ENCODE data around the gene GRM7. TPM values are rescaled to one million over a fixed set of nuclear protein-coding genes. Genes with fewer than 3 reads are reported as not detected.

GRM7 gene
- total and polyA plus RNA-seq, 2 experiments from 2014 or later = 0.62 to 1.7 TPM

GRCh38 chr3:7637694-7638093 is 776.8 kb downstream of the GRM7 start:
- Histone ChIP-seq H3K4me3 (no peak overlapping the region), H3K36me3 (no peaks in the 10 kb centered on the region), H3K4me1 (ENCODE audit: low read depth) (no peaks in the 10 kb centered on the region), H3K27me3 (no peaks in the 10 kb centered on the region), H3K27ac (no peak overlapping the region), H3K9me3 (ENCODE audit: low read depth) (no peaks in the 10 kb centered on the region)
- TF ChIP-seq, protein P1, sequence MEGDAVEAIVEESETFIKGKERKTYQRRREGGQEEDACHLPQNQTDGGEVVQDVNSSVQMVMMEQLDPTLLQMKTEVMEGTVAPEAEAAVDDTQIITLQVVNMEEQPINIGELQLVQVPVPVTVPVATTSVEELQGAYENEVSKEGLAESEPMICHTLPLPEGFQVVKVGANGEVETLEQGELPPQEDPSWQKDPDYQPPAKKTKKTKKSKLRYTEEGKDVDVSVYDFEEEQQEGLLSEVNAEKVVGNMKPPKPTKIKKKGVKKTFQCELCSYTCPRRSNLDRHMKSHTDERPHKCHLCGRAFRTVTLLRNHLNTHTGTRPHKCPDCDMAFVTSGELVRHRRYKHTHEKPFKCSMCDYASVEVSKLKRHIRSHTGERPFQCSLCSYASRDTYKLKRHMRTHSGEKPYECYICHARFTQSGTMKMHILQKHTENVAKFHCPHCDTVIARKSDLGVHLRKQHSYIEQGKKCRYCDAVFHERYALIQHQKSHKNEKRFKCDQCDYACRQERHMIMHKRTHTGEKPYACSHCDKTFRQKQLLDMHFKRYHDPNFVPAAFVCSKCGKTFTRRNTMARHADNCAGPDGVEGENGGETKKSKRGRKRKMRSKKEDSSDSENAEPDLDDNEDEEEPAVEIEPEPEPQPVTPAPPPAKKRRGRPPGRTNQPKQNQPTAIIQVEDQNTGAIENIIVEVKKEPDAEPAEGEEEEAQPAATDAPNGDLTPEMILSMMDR (IDR thresholded peaks at IDR 0.05; ENCODE audit: low read depth, low read length) = no peak
- DNase-seq (ENCODE audit: low read depth in 1 of 2, low spot score in 1 of 2) = no peak

DNA sequence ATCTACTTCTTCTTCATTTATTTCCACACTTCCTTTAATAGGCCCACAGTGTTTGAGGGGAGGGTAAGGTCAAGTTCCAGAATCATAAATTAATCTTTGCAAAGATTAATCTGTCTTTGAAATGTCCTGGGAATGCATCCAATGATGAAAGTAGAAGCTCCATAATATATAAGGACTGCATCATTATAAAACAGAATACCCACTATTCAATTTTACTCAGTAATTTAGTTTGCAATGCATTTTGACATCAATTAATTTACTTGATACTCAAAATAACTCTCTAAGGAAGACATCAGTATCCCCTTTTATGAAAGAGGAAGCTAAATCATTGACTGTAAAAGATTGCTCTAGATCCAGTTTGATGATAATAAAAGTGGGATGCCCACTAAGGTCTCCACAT is 777.2 kb downstream of the GRM7 start:
- H3K4me3 ChIP-seq = no peak overlapping the region
- H3K27ac ChIP-seq = no peak overlapping the region
- TF ChIP-seq, protein P1 (IDR thresholded peaks at IDR 0.05; ENCODE audit: low read depth, low read length) = no peak
- no peak for DNase-seq (ENCODE audit: low read depth in 1 of 2, low spot score in 1 of 2)
- no peaks in the 10 kb centered on the region for H3K36me3 ChIP-seq
- no peaks in the 10 kb centered on the region for H3K9me3 ChIP-seq (ENCODE audit: low read depth)
- H3K27me3 ChIP-seq = no peaks in the 10 kb centered on the region
- H3K4me1 ChIP-seq (ENCODE audit: low read depth) = no peaks in the 10 kb centered on the region

- no peak overlapping the region for H3K27ac ChIP-seq
- DNase-seq (ENCODE audit: low read depth in 1 of 2, low spot score in 1 of 2) = no peak
- TF ChIP-seq, protein P1 (IDR thresholded peaks at IDR 0.05; ENCODE audit: low read depth, low read length) = no peak
These were observed 779.9 kb downstream of the GRM7 start for GRCh38 chr3:7640787-7641186.

GRCh38 chr3:7646851-7647250 is 785.9 kb downstream of the GRM7 start:
- DNase-seq (ENCODE audit: low read depth in 1 of 2, low spot score in 1 of 2) = no peak
- no peaks in the 10 kb centered on the region for H3K9me3 ChIP-seq (ENCODE audit: low read depth)

More at GRCh38 chr3:7640787-7641186, 779.9 kb downstream of the GRM7 start:
- Histone ChIP-seq H3K4me1 (ENCODE audit: low read depth) (no peaks in the 10 kb centered on the region), H3K4me3 (no peak overlapping the region), H3K9me3 (ENCODE audit: low read depth) (no peaks in the 10 kb centered on the region), H3K27me3 (no peaks in the 10 kb centered on the region), H3K36me3 (no peaks in the 10 kb centered on the region)

DNA sequence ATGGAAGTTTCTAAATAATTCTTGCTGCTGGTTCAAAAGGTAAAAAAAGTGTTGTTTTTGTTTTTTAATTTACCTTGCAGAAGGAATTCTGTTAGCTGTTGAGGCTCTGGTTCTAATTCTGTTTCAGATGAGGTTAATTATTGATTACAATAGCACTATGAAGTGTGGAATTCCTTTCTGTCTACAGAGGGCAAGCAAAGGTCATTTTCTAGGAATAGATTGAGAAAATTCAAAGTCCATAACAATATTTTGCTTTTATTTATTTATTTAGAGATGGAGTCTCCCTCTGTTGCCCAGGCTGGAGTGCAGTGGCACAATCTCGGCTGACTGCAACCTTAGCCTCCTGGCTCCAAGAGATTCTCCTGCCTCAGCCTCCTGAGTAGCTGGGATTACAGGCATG is 789.6 kb downstream of the GRM7 start:
- DNase-seq (ENCODE audit: low read depth in 1 of 2, low spot score in 1 of 2) = no peak
- no peaks in the 10 kb centered on the region for H3K27me3 ChIP-seq
- H3K36me3 ChIP-seq = no peaks in the 10 kb centered on the region
- no peak overlapping the region for H3K4me3 ChIP-seq
- H3K27ac ChIP-seq = no peak overlapping the region
- TF ChIP-seq, protein P1 (IDR thresholded peaks at IDR 0.05; ENCODE audit: low read depth, low read length) = no peak
- H3K9me3 ChIP-seq (ENCODE audit: low read depth) = no peaks in the 10 kb centered on the region
- H3K4me1 ChIP-seq (ENCODE audit: low read depth) = no peaks in the 10 kb centered on the region

More at GRCh38 chr3:7646851-7647250, 785.9 kb downstream of the GRM7 start:
- H3K27me3 ChIP-seq = no peaks in the 10 kb centered on the region
- TF ChIP-seq, protein P1 (IDR thresholded peaks at IDR 0.05; ENCODE audit: low read depth, low read length) = no peak
- H3K4me1 ChIP-seq (ENCODE audit: low read depth) = no peaks in the 10 kb centered on the region
- H3K4me3 ChIP-seq = no peak overlapping the region
- H3K27ac ChIP-seq = no peak overlapping the region
- H3K36me3 ChIP-seq = no peaks in the 10 kb centered on the region

GRCh38 chr3:7651274-7651673 is 790.4 kb downstream of the GRM7 start:
- Histone ChIP-seq H3K36me3 (no peaks in the 10 kb centered on the region), H3K9me3 (ENCODE audit: low read depth) (no peaks in the 10 kb centered on the region), H3K27ac (no peak overlapping the region), H3K4me3 (no peak overlapping the region), H3K4me1 (ENCODE audit: low read depth) (no peaks in the 10 kb centered on the region), H3K27me3 (no peaks in the 10 kb centered on the region)
- DNase-seq (ENCODE audit: low read depth in 1 of 2, low spot score in 1 of 2) = no peak
- TF ChIP-seq, protein P1 (IDR thresholded peaks at IDR 0.05; ENCODE audit: low read depth, low read length) = no peak
